ENCODE measurements around the gene KIF6.

GRCh38 chr6:39527792-39528564, 197.2 kb downstream of the KIF6 start:
- TF ChIP-seq EZH2 (IDR thresholded peaks at IDR 0.05) (no peak), POLR2AphosphoS5 (IDR thresholded peaks at IDR 0.05; ENCODE audit: borderline replicate concordance, low read depth, low read length) (no peak), FOXP2 (optimal IDR thresholded peaks at IDR 0.05; ENCODE audit: control extremely low read depth, extremely low read length, insufficient read depth) (no peak)
